Neural progenitor cell (in vitro differentiated cells): Measurements from ENCODE around the gene FMO4. TPM values are rescaled to one million over a fixed set of nuclear protein-coding genes. Genes with fewer than 3 reads are reported as not detected.
"Not testable (repeated sequence)": the region's sequence is repeated elsewhere in the genome, so short reads cannot be mapped to it uniquely, and the experiment has no call there.

ENCODE experiments used
- DNase-seq: peaks from one replicate; pipeline ENCODE4 v3.0.0-alpha.2; 2016; ENCODE audit warnings: low spot score
- H2AFZ ChIP-seq: fragments of 200-600 bp; sonication (generic); replicated peaks from 2 replicates; pipeline ENCODE4 v1.6.1; 2016; ENCODE audit warnings: antibody characterized with exemption
- H3F3A ChIP-seq: fragments of 200-600 bp; sonication (generic); 2 replicates; pipeline ENCODE4 v1.6.1; 2016; ENCODE audit warnings: antibody characterized with exemption, low read depth
- H3K27ac ChIP-seq: fragments of 200-600 bp; sonication (generic); 2 replicates; pipeline ENCODE4 v1.5.1; 2016; ENCODE audit warnings: mild to moderate bottlenecking
- H3K27me3 ChIP-seq: fragments of 200-600 bp; sonication (generic); 2 replicates; pipeline ENCODE4 v1.6.1; 2016; ENCODE audit warnings: mild to moderate bottlenecking, moderate library complexity
- H3K36me3 ChIP-seq: fragments of 200-600 bp; sonication (generic); 2 replicates; pipeline ENCODE4 v1.5.1; 2016
- H3K4me1 ChIP-seq: fragments of 200-600 bp; sonication (generic); 2 replicates; pipeline ENCODE4 v1.6.1; 2016; ENCODE audit warnings: mixed run types
- H3K4me2 ChIP-seq: fragments of 200-600 bp; sonication (generic); 2 replicates; pipeline ENCODE4 v1.6.1; 2016
- H3K4me3 ChIP-seq: fragments of 200-600 bp; sonication (generic); 2 replicates; pipeline ENCODE4 v1.5.1; 2016
- H3K79me2 ChIP-seq: fragments of 200-600 bp; sonication (generic); 2 replicates; pipeline ENCODE4 v1.6.1; 2016; ENCODE audit warnings: low read depth
- H3K9ac ChIP-seq: fragments of 200-600 bp; sonication (generic); 2 replicates; pipeline ENCODE4 v1.6.1; 2016
- H3K9me3 ChIP-seq: fragments of 200-600 bp; sonication (generic); 2 replicates; pipeline ENCODE4 v1.5.1; 2016; ENCODE audit warnings: low read depth
- H4K20me1 ChIP-seq: fragments of 200-600 bp; sonication (generic); 2 replicates; pipeline ENCODE4 v1.6.1; 2016; ENCODE audit warnings: low read depth
- H3K27ac Mint-ChIP-seq: 3 replicates; pipeline ENCODE4 v1.8.0; 2021; ENCODE audit warnings: mixed read lengths
- H3K27me3 Mint-ChIP-seq: 2 replicates; pipeline ENCODE4 v1.8.0; 2022; ENCODE audit warnings: low read depth, mild to moderate bottlenecking, inconsistent platforms, moderate library complexity, mixed read lengths; ENCODE audit not compliant: insufficient read depth
- H3K36me3 Mint-ChIP-seq: 3 replicates; pipeline ENCODE4 v1.8.0; 2021; ENCODE audit warnings: mixed read lengths
- H3K4me1 Mint-ChIP-seq: 3 replicates; pipeline ENCODE4 v1.8.0; 2021; ENCODE audit warnings: mixed read lengths
- H3K4me3 Mint-ChIP-seq: 3 replicates; pipeline ENCODE4 v1.8.0; 2021; ENCODE audit warnings: mild to moderate bottlenecking, moderate library complexity, mixed read lengths
- H3K9me3 Mint-ChIP-seq: 3 replicates; pipeline ENCODE4 v1.8.0; 2020; ENCODE audit warnings: mixed read lengths
- CTCF ChIP-seq: fragments of 200-600 bp; sonication (generic); IDR thresholded peaks from 2 replicates; pipeline ENCODE4 v1.5.1; 2017; ENCODE audit warnings: antibody characterized with exemption, mild to moderate bottlenecking
- EZH2 ChIP-seq: fragments of 200-600 bp; sonication (generic); IDR thresholded peaks from 2 replicates; pipeline ENCODE4 v1.6.1; 2017; ENCODE audit warnings: antibody characterized with exemption, mild to moderate bottlenecking, moderate library complexity
- EZH2phosphoT487 ChIP-seq: fragments of 200-600 bp; sonication (generic); IDR thresholded peaks from 2 replicates; pipeline ENCODE4 v1.6.1; 2017; ENCODE audit warnings: antibody characterized with exemption
- total RNA-seq: library from RNA; depleted of rRNA; stranded (reverse); fragments of >200 nt; gene quantifications from 2 replicates; pipeline ENCODE4 v1.2.3, GENCODE V29; 2015; ENCODE audit warnings: low replicate concordance

Gene FMO4
- total RNA-seq, 1 donor from 2014 or later = 8.3 TPM

DNA sequence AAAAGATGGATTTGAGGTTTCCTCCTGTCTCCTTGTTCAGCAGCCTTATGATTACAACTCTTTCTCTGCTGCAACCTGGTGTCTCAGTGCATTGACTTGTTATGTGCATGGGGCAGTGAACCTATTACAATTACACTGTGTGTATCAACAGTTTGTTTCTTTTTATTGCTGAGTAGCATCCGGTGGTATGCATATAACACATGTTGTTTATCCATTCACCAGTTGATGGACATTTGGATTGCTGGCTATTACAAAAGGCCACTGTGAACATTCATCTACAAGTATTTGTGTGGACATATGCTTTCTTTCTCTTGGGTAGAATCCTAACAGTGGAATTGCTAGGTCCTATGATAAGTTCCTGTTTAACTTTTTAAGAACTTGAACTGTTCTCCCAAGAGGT is 65.9 kb downstream of the FMO4 start:
- Histone ChIP-seq H3K4me3 (no peak overlapping the region), H2AFZ (no peak overlapping the region), H3F3A (no peaks in the 10 kb centered on the region), H3K79me2 (no peaks in the 10 kb centered on the region), H4K20me1 (no peaks in the 10 kb centered on the region), H3K9ac (no peak overlapping the region), H3K27me3 (no peaks in the 10 kb centered on the region), H3K4me1 (no peaks in the 10 kb centered on the region), H3K9me3 (no peaks in the 10 kb centered on the region), H3K4me2 (no peak overlapping the region), H3K27ac (no peak overlapping the region), H3K36me3 (no peaks in the 10 kb centered on the region)
- TF ChIP-seq CTCF (no peak), EZH2phosphoT487 (no peak), EZH2 (no peak)
- H3K27ac Mint-ChIP-seq = no peak overlapping the region
- H3K4me3 Mint-ChIP-seq = no peak overlapping the region
- no peaks in the 10 kb centered on the region for H3K4me1 Mint-ChIP-seq
- H3K27me3 Mint-ChIP-seq = no peaks in the 10 kb centered on the region
- DNase-seq = no peak
- H3K36me3 Mint-ChIP-seq = no peaks in the 10 kb centered on the region
- peaks cover 7% of the 10 kb centered on the region for H3K9me3 Mint-ChIP-seq

GRCh38 chr1:171381866-171382210 is 67.9 kb downstream of the FMO4 start:
- Mint-ChIP-seq H3K27ac (no peak overlapping the region), H3K36me3 (no peaks in the 10 kb centered on the region), H3K27me3 (no peaks in the 10 kb centered on the region), H3K4me3 (no peak overlapping the region), H3K4me1 (no peaks in the 10 kb centered on the region), H3K9me3 (peaks cover 4% of the 10 kb centered on the region)
- DNase-seq = no peak
- H3K9me3 ChIP-seq = no peaks in the 10 kb centered on the region
- no peaks in the 10 kb centered on the region for H3K4me1 ChIP-seq
- H3K79me2 ChIP-seq = no peaks in the 10 kb centered on the region
- H3K36me3 ChIP-seq = no peaks in the 10 kb centered on the region
- H2AFZ ChIP-seq = no peak overlapping the region
- H4K20me1 ChIP-seq = no peaks in the 10 kb centered on the region
- no peak overlapping the region for H3K9ac ChIP-seq
- TF ChIP-seq CTCF (no peak), EZH2 (no peak), EZH2phosphoT487 (no peak)
- H3K4me3 ChIP-seq = no peak overlapping the region
- H3K4me2 ChIP-seq = no peak overlapping the region
- H3K27ac ChIP-seq = no peak overlapping the region
- no peaks in the 10 kb centered on the region for H3K27me3 ChIP-seq
- H3F3A ChIP-seq = no peaks in the 10 kb centered on the region

DNA sequence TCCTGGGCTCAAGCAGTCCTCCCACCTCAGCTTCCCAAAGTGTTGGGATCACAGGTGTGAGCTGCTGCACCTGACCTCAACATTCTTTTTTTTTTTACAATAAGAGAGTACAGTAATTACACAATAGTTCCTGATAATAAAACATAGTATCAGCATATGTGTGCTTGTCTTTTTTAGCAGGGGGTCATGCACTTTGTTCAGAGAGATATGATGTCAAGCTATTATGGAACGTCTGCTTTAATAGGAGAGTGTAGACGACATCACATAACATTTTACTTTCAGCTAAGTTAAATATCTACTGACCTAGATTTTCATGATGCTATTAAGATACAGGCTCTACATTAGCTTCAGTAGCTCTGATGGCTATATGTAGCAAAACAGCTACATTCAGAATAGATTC is 70.5 kb downstream of the FMO4 start:
- Mint-ChIP-seq H3K27ac (no peak overlapping the region), H3K27me3 (no peaks in the 10 kb centered on the region), H3K4me3 (no peak overlapping the region), H3K36me3 (no peaks in the 10 kb centered on the region), H3K4me1 (no peaks in the 10 kb centered on the region), H3K9me3 (peaks cover 4% of the 10 kb centered on the region)
- H3K4me1 ChIP-seq = no peaks in the 10 kb centered on the region
- no peaks in the 10 kb centered on the region for H3K27me3 ChIP-seq
- no peaks in the 10 kb centered on the region for H3K9me3 ChIP-seq
- no peak overlapping the region for H3K27ac ChIP-seq
- no peaks in the 10 kb centered on the region for H3K79me2 ChIP-seq
- H4K20me1 ChIP-seq = no peaks in the 10 kb centered on the region
- H3K9ac ChIP-seq = no peak overlapping the region
- H3K36me3 ChIP-seq = no peaks in the 10 kb centered on the region
- TF ChIP-seq EZH2phosphoT487 (no peak), EZH2 (no peak), CTCF (no peak)
- no peak for DNase-seq
- no peak overlapping the region for H3K4me3 ChIP-seq
- H3F3A ChIP-seq = no peaks in the 10 kb centered on the region
- no peak overlapping the region for H2AFZ ChIP-seq
- H3K4me2 ChIP-seq = no peak overlapping the region

DNA sequence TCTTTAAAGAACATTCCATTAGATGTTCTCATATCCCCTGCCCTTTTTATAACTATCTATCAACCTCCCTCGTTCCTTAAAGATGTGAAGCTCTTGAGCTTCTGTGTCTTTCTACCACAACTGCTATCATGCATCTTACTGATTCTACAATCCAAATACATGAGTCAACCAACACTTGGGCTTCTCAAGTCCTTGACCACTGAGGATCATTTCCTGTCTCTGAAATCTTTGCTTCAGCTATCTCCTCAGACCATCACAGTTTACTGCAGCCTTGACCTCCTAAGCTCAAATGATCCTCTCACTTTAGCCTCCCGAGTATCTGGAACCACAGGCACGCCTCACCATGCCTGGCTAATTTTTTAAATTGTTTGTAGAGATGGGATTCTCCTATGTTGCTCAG is 75.2 kb downstream of the FMO4 start:
- no peak for TF ChIP-seq CTCF
- TF ChIP-seq EZH2 = no peak
- TF ChIP-seq EZH2phosphoT487 = no peak
- H3K79me2 ChIP-seq = no peaks in the 10 kb centered on the region
- Mint-ChIP-seq H3K9me3 (no peaks in the 10 kb centered on the region), H3K36me3 (no peaks in the 10 kb centered on the region), H3K27ac (no peak overlapping the region), H3K27me3 (no peaks in the 10 kb centered on the region), H3K4me1 (no peaks in the 10 kb centered on the region), H3K4me3 (no peak overlapping the region)
- H3K9me3 ChIP-seq = no peaks in the 10 kb centered on the region
- H3K9ac ChIP-seq = no peak overlapping the region
- H3K4me2 ChIP-seq = no peak overlapping the region
- no peak for DNase-seq
- peaks cover 15% of the 10 kb centered on the region for H3K4me1 ChIP-seq
- H3F3A ChIP-seq = peaks cover 8% of the 10 kb centered on the region
- H3K27ac ChIP-seq = no peak overlapping the region
- H4K20me1 ChIP-seq = no peaks in the 10 kb centered on the region
- no peaks in the 10 kb centered on the region for H3K36me3 ChIP-seq
- no peak overlapping the region for H2AFZ ChIP-seq
- no peaks in the 10 kb centered on the region for H3K27me3 ChIP-seq
- no peak overlapping the region for H3K4me3 ChIP-seq

- H2AFZ ChIP-seq, H3K4me2 ChIP-seq, H3K9me3 Mint-ChIP-seq, H3F3A ChIP-seq, H4K20me1 ChIP-seq, H3K27me3 ChIP-seq, H3K27ac Mint-ChIP-seq, H3K9ac ChIP-seq, H3K27ac ChIP-seq, H3K79me2 ChIP-seq, H3K4me3 Mint-ChIP-seq, H3K4me3 ChIP-seq, H3K4me1 Mint-ChIP-seq, H3K9me3 ChIP-seq, H3K27me3 Mint-ChIP-seq, H3K36me3 Mint-ChIP-seq, H3K36me3 ChIP-seq, DNase-seq: not testable (repeated sequence)
- H3K4me1 ChIP-seq = peaks cover 15% of the 10 kb centered on the region
These were observed 76.8 kb downstream of the FMO4 start for GRCh38 chr1:171390740-171391139.
